T-helper 22 cell (primary cell): Measurements from ENCODE around the gene TRIM15.
"Not testable (repeated sequence)": the region's sequence is repeated elsewhere in the genome, so short reads cannot be mapped to it uniquely, and the experiment has no call there.

Source experiments
- DNase-seq: peaks from one replicate; pipeline ENCODE4 v3.0.0-alpha.2; 2020; ENCODE audit warnings: low read depth

TRIM15 gene

DNA sequence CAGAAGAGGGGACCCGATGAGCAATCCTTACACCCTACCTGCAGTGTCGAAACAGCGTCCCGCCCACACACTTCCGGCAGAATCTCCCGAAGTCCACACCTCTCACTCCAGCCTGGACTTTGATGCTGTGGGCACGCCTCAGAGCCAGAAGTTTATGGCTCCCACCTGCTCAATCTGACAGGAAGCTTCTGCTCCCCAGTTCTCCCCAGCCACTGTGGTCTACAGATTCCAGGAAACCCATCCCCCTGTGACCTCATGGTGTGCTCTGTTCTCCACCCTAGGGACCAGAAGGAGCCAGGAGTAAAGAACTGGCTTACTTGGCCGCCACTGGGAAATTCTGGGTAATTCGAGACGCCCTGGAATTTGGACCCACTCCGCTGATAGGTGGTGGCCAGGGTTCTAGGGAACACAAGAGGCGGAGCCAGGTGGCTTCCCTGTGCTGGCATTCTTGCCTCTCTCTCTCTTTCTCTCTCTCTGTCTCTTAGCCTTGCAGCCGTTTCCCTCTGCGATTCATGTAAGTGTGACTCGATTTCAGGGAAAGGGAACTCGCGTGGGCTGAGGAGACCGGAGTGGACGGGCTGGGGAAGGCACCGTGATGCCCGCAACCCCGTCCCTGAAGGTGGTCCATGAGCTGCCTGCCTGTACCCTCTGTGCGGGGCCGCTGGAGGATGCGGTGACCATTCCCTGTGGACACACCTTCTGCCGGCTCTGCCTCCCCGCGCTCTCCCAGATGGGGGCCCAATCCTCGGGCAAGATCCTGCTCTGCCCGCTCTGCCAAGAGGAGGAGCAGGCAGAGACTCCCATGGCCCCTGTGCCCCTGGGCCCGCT is at the start of gene TRIM15:
Gene TRIM15 (plus strand): TSS at position 457 of the 828 bp plus-strand sequence. CDS start 139 bp downstream, at position 596.
- DNase-seq = no peak

DNA sequence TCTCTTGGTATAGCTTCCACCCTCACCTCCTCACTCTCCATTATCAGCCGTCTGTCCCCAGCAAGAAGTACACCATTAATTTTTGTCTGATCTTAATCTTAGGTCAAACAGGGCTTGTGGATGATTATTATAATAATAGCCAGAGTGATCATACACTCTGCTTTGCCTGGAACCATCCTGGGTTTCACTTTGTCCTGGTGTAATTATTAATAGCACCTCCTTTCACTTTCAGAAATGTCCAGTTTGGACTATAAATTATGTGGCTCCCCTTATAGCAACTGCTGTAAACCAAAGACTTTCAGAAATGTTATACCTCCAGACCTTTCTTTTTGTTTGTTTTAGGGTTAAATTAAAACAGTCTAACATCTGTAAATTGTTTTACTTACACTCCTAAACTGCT is 49.5 kb upstream of the TRIM15 start:
- DNase-seq = no peak

DNA sequence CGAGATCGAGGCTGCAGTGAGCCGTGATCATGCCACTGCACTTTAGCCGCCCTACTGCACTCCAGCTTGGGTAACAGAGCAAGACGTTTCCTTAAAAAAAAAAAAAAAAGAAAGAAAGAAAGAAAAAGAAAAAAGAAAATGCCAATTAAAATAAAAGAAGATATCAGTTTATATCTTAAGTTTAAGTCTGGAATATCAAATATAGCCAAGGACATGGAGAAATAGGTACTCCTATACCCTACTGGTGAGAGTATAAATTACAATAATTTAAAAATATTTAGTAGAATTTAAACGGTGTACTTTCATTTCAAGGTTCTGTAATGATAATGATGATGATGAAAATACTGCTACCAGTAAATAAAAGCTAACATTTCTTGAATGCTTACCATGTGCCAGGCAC is 46.6 kb upstream of the TRIM15 start:
- DNase-seq = no peak

DNA sequence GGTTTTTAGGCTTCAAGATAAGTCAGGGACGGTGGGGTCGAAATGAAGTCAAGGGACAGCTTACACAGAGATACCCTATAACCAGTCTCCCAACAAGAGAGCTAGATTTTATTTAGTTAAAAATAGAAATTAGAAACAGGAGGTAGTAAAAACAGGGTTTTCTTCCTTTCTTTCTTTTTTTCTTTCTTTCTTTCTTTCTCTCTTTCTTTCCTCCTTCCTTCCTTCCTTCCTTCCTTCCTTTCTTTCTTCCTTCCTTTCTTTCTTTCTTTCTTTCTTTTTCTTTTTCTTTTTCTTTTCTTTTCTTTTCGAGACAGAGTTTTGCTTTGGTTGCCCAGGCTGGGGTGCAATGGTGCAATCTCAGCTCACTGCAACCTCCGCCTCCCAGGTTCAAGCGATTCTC is 44.7 kb upstream of the TRIM15 start:
- not testable (repeated sequence) for DNase-seq

DNA sequence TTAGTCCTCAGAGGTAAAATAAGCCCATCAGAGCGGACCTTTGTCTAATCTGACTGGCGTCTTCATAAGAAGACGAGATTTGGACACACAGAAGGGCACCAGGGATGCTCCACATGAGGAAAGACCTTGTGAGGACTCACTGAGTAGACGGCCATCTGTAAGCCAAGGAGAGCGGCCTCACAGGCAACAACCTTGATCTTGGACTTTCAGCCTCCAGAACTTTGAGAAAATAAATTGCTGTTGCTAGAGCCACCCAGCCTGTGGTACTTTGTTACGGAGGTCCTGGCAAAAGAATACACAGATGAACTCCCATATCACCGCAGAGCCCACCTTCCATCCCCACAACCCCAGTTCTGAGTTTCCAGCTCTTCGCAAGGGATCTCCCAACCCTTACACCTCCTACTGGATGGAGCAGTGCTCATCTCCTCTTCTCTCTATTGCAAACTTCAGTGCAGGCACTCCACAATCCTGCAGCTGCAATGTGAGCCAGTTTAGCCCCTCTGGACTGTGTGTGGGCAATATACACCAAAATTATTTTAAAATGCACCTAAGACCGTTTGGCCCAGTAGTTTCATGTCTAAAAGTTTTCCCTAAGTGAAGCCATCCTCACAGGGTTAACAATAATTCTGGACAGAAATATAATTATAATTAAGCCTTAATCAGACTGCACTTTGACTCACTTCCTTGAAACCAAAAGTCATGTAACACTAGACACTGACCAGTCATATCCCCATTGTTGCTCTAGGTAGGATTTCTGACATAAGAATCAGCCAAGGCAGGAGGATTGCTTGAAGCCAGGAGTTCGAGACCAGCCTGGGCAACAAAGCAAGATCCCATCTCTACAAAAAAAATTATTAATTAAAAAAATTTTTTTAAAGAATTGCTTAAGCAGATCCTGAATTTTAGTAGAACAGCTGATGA is 41.6 kb upstream of the TRIM15 start:
- no peak for DNase-seq

DNA sequence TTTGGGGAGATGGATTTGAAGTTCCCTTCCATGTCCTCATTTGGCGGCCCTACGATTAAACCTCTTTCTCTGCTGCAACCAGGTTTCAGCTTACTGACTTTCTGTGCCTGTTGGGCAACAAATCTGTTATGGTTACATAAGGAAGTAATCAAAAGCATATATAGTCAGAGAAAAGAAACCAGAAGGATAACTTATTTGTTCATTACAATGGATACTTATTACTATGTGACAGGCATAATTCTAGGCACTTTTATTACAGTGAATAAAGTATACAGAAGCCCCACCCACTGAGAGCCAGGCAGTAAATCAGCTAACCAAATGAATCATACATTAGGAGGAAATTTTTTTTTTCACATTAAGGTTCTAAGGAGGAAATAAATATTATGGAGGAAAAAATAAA is 40.8 kb upstream of the TRIM15 start:
- no peak for DNase-seq

DNA sequence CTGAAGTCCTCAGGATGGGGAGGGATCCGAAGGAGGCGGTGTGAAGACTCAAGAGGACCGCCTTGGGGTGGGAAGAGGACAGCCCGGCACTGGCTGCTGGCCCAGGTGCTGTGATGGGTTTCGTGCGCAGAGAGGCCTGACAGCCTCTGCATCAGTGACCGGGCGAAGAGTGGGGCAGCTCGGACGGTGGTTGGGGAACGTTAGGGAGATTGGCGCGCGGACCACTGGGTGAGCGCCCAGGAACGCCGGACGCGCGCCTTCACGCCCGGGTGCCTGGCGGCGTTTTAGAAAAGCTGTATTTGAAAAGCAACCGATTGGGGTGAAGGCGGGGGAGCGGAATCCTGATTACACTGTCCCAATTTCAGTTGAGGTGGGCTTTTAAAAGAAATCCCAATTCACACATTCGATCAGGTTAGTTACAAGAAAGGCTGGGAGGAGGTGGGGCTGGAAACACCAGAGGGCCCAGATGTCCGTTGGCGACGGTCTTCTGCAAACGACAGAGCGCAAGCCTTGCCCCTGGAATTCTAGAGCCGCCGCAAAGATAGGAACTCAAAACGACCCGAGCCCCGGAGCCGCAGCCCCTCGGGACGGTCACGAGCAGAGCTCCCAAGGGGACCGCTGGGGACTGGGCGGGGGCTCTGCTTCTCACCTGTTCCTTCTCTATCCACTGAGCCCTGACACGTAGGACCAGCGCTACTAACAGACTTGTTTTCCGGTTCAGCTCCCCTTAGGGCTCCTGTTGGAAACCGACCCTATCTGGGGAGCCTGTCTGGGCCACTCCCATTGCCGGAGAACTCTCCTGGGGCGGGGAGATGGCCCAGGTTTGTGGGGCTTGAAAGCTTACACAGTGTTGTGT is 35.9 kb upstream of the TRIM15 start:
- no peak for DNase-seq

DNA sequence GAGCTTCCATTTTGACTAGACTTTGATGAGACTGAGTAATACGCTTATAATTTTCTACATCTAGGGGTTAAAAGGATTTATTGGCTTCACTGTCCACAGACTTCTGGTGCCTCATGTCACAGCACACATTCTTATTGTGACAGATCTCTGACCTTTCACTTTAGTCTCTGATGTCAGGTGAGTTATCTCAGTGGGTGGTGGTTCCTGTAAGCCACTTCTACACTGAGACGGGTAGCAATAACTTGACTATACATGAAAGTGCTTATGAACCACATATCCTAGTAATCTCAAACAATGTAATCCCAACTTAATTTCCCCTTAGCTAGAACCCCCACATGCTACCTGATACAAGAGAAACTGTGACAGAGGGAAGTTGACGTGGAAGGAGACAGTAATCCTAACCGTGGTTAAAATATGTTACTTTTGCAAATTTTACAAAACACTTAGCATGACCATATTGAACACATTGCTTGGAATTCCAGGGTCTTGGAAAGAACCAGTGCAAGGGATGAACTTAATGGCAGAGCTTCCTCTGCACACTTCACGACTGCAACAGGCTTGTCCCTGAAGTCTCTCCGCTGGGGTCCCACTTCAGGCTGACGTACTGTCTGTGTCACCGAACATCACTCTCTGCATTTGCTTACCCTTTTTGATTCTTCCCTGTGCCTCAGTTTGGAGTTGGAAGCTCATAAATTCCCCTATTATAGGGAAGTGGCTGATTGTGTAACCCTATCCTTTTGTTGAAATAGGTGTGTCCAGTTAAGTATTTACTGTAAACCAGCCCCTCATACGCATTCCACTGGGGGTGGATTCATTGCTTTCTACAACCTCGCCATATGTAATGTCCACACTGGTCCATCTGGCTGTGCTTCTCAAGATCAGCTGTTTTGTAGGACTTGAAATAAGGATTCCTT is 33.8 kb upstream of the TRIM15 start:
- no peak for DNase-seq

DNA sequence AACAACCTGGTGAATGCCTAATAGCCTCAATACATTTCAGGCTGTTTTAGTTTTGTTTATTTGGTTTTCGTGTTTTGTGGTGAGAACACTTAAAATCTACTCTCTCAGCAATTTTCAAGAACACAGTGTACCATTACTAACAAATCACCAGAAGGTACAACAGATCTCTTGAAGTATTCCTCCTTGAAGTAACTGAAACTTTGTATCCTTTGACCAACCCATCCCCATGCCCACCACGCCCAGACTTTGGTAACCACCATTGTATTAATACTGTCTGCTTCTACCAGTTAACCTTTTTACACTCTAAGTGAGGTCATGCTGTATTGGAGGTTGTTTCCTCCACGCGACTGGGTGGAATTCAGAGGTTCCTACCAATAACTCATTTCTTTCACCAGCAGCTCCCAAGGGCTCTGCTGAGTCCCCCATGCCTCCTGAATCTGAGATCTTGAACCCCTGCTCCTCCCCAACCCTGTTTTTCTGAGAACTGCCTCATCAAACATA is 33.1 kb upstream of the TRIM15 start:
- no peak for DNase-seq

DNA sequence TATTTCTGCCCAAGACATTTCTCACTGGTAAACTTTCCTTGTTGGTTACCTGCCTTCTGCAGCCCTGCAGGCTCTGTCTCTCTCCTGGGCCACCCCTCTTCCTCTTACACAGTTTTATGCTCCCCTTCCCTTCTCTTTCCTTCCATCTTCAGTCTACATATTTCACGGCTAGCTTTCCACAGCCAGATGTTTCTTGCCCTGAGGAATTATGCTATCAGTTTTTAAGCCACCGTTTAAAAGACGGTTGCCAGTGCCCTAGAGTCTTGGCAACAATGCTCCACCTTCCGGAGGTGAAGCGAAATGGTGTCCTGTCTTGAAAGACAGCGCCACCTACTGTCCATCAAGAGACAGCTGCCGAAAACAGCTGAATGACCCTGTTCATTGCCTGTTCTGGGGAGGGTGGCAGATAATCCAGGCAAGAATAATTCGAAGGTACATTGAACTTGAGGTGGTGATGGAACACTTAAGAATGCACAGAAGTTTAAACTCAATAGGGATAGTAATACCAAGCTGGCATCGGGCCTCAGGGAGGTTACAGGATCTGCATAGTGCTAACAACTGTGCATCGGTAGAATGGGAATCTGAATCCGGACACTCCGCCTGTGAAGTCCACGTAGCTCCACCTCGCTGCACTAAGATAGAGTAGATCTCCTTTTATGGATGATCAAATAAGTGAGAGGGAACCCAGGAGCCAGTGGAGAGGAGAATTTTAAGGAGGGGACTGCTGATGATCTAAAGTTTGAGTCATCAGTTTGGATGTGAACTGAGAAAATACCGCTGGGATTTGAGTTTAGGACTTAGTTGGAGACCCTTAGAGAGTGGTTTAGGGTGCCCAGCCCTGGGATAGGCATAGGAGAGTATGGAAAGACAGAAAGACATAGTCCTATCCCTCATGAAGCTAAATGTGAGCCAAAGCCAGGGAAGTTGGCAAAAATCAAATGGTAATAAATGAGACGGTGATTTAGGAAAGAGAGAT is 32.2 kb upstream of the TRIM15 start:
- DNase-seq = peak; percentile 48

DNA sequence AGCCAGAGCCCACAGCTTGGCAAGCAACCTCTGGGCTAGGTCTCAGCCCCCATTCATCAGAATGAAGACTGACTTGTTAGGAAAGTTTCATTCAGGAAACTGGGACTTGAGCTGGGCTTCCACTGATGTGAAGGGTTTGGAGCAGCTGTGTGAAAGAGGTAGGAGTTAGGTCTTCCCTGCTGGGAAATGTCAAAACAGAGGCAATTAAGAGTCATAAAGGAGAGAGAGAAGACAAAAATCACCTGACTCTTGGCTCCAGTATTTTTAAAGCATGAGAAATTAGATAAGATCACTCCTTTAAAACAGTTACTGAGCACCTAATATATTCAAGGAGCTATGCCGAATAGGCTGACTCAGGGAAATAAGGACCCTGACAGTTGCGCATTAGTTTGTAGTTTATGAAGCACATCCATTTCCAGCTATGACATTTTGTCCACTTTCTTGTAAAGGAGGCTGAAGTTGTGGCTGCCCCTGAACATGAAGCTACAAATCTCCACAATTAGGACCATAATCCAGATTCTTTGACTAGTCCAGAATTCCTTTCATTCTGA is 31.3 kb upstream of the TRIM15 start:
- no peak for DNase-seq

DNA sequence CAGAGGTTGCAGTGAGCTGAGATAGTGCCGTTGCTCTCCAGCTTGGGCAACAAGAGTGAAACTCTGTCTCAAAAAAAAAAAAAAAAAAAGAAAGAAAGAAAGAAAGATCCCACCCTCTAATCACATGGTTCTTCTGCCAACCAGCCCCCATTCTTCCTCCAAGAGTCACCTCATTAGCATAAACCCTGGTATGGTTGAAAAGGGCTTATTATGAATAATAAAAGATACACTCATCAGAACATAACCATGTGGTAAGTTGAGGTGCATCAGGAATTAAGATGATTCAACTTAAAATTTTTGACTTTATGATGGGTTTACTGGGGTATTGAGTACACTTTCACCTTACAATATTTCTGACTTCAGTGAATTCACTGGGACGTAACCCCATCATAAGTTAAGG is 28.2 kb upstream of the TRIM15 start:
- DNase-seq = no peak

DNA sequence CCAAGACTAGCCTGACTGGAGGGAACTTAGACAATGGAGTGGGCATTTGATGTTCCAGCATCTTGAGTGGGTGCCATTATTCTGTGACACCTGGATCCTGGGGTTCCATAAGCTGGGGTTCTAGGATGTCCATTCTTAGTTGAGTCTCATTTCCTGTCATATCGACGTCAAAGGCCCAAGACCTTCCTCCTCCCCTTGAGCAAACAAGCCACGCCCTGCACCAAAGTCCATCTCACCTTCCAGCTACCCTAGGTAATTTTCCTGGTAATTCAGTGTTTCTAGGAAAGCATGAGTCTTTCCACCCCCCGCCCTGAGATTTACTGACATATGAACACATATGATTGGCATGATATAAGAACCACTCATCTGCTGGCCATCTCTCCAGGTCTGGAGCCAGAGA is 27.6 kb upstream of the TRIM15 start, which contains the start of gene TRIM40:
Gene TRIM40 (plus strand): TSS at position 384 of the 400 bp plus-strand sequence. CDS start 897 bp downstream, outside the sequence.
- no peak for DNase-seq

DNA sequence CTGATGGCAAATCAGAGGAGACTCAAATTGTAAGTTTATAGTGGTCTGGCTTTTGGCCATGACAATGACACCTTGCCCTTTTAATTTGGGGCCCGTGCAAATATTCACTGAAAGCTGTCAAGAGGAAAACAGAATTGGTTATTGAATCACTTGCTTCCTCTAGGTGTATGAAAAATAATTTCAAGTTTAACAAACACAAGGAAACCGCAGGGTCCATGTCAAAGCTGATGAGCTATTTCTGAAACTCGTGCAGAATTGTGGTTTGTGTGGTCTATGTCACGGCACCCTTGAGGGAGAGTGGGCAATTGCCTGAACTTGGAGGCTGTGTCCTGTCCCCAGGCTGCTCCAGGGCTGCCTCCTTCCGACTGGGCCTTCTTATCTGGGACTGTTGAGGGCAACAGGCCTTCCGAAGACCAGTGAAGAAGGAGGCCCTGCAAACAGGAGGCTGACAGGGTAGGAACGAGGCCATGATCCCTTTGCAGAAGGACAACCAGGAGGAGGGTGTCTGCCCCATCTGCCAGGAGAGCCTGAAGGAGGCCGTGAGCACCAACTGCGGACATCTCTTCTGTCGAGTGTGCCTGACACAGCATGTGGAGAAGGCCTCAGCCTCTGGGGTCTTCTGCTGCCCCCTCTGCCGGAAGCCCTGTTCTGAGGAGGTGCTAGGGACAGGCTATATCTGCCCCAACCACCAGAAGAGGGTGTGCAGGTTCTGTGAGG is 26.6 kb upstream of the TRIM15 start:
- DNase-seq = no peak

DNA sequence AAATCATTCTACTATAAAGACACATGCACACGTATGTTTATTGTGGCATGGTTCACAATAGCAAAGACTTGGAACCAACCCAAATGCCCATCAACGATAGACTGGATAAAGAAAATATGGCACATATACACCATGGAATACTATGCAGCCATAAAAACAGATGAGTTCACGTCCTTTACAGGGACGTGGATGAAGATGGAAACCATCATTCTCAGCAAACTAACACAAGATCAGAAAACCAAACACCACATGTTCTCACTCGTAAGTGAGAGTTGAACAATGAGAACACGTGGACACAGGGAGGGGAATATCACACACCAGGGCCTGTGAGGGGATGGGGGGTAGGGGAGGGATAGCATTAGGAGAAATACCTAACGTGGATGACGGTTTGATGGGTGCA is 23.1 kb upstream of the TRIM15 start:
- not testable (repeated sequence) for DNase-seq

DNA sequence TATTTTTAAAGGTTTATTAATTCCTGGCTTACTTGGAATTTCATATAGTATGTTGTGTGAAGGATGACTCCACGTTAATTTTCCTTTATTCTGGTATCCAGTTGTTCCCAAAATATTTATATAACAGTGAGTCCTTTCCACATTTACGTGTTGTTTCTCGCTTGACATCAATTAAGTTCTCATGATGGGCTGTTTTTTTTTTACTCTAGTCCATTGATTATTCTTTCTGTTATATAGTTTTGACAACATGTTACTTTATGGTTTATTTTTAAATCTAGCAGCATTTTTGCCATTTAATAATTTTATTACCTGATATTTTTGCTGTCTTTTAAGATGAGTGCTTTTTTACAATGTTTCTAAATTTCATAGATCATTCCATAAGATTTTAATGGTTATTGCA is 20.7 kb upstream of the TRIM15 start:
- no peak for DNase-seq

DNA sequence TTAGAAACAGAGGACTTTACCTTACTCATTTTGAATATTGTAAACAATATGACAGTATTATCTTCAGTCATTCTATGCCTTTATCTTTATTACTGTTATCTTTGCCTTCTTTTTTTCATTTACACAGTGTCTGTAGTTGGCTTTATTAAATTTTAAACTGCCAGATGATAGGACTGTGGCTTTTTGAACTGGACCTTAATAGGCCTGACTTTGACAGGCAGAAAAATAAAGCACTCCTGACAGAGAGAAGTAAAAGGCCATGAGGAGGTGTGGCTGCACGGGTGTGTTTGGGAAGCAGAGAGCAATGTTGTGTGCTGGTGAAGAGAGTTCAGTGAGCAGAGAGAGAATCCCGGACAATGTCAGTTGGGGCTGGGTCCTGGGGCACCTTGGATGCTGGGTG is 19.6 kb upstream of the TRIM15 start:
- no peak for DNase-seq

DNA sequence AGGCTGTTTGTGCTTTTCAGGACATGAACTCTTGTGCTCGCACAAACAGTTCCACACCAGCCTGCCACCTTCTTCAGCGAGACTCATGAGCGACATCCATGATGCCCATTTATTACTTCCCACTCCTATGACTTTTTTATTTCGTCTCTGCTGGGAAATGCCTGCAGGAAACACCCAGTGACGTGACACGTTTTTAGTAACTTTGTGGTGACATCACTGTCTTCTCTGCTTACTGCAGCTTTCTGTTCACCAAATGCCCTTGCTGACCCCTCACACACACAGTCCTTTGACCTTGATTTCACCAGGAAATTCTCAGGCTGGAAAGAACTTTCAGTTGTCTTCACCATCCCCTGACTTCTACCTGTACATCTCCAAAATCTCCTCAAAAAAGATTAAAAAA is 18.5 kb upstream of the TRIM15 start:
- DNase-seq = no peak

DNA sequence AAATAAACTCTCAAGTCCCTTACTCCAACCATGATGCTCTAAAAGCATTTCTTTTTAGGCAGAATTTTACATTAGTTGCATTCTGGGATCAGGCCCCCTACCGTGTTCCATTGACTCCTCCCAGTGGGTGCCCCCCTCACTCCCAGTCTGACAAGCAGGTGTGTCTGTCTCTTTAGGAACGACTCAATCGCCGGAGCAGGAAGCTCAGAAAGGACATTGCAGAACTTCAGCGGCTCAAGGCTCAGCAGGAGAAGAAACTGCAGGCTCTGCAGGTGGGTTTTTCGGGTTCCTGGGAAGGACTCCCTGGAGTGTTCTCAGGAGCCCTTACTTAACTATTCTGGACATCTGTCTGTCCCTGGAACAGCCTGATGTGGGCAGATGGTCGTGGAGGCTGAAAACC is 17.5 kb upstream of the TRIM15 start:
- DNase-seq = no peak
